OCI-LY3 (cell line): Measurements from ENCODE around the gene CILP2.

ENCODE experiments used
- CTCF ChIP-seq: fragments of 200-600, 300-600 bp; sonication (generic); IDR thresholded peaks from 2 replicates; pipeline ENCODE4 v1.5.1; 2014; ENCODE audit warnings: antibody characterized with exemption, low read length, low read depth
- EZH2phosphoT487 ChIP-seq: fragments of 200-600 bp; shearing (Covaris generic); IDR thresholded peaks from 2 replicates; pipeline ENCODE4 v1.6.1; 2018; ENCODE audit warnings: antibody characterized with exemption, mixed run types, low read depth

GRCh38 chr19:19592690-19593089 is 54.6 kb downstream of the CILP2 start:
- TF ChIP-seq CTCF (no peak), EZH2phosphoT487 (no peak)
